ENCODE data around the gene SUPT5H.
"Not testable (repeated sequence)": the region's sequence is repeated elsewhere in the genome, so short reads cannot be mapped to it uniquely, and the experiment has no call there.

The SUPT5H gene

DNA sequence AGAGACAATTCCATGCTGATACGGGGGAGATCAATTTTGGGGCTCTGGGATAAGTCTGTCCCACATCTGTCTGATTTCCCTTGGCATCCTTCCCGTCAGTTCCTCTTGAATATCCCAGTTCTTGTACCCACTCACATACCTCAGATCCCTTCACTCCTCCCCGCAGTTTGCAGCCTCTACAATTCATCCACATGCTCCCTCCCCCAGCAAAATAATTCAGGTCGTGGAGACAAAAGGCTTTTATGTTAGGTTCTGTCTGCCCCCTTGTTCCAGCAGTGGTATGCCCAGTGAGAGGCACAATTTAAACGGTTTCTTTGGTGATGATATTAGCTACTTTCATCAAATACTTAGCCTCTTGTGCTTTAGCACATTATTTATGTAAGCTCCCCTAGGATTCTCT lies 19.2 kb upstream of the SUPT5H start:
- DNase-seq, result no peak

DNA sequence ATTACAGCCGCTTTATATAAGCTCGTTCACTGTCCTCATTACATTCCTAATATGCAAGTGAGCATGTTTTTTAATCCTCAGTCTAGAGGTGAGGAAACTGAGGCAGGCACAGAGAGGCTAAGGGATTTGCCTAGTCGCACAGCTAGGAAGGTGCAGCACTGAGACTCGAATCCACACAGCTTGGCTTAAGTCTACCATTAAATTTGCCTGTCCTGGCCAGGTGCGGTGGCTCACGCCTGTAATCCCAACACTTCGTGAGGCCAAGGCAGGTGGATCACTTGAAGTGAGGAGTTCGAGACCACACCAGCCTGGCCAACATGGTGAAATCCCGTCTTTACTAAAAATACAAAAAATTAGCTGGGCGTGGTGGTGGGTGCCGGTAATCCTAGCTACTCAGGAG lies 17.7 kb upstream of the SUPT5H start:
- DNase-seq, result no peak

DNA sequence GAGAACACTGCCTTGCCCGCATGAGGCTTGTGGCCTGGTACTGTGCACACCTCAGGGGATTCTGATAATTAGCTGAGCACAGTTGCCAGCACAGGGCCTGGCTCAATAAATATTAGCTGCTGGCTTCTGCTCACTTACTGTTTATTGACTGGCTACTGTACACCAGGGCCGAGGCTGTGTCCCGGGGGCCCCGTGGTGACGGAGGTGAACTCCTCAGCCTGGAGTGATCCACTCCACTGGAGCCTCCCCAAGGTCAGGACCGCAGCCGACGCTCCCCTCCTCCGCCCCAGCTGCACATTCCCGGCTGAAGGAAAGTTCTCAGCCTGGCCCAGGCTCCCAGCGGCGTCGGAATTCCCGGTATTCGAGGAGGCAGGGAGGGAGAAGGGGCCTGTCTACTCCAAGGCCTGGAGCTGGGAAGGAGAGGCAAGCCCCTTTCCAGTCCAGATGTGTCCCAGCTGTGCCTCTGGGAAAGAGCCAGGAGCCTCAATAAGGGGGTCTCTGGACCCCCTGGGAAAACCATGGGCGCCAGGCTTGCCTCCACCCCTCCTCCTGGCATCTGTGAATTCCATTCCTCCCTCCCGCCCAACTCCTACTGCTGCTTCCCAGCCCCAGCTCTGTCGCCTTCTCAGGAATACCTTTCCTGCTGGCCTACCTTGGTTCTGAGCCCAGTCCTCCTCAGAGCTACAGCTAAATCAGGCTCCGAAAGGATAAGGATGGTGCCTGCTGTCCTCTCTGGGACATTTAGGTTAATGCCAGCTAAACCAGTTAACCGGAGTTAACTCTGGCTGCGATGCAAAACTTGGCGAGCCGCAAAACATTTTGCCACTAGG lies 16.9 kb upstream of the SUPT5H start:
- DNase-seq, result no peak

DNA sequence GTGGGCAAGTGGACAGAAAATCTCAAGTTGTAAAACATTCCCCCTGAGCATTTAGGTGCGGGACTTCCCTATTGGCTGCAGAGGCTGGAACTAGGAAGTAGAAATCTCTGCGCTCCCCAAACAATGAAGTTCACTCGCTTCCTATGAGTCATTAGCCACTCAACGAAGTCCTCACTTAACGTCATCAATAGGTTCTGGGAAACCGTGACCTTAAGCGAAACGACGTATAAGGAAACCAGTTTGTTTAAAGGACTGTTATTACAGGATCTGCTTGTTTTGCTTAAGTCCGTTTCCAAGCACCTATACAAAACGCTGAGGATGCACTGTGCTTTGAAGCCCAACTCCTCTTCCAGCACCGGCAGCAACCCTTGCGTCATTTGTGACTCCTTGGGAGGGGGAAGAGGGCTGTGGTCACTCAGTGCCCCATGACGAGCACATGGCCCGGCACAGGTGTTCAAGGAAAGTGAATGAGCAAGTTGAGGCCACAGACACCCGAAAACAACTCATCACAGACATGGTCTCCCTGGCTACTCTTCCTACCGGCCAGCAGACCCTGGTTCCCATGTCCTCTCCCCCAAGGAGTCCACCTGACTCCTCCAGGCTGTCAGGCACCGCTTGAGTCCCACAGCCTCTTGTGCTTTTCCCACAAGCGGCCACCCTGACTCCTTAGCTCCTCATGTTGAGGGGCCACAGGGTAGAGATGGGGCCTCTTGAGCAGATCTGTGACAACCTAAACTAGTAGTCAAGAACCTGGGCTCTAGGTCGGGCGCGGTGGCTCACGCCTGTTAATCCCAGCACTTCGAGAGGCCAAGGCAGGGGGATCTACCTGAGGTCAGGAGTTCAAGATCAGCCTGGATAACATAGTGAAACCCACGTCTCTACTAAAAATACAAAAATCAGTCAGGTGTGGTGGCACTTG lies 14.4 kb upstream of the SUPT5H start:
- DNase-seq, result no peak

DNA sequence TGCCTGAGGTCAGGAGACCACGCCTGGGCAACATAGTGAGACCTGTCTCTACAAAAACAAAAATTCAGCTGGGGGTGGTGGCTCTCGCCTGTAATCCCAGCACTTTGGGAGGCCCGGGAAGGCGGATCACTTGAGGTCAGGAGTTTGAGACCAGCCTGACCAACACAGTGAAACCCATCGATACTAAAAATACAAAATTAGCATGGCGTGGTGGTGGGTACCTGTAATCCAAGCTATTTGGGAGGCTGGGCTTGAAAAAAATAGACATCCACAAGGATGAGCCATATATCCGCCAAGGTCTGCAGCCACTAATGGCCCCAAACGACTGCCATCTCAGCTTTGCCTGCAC lies 12.7 kb upstream of the SUPT5H start:
- no peak for DNase-seq

DNA sequence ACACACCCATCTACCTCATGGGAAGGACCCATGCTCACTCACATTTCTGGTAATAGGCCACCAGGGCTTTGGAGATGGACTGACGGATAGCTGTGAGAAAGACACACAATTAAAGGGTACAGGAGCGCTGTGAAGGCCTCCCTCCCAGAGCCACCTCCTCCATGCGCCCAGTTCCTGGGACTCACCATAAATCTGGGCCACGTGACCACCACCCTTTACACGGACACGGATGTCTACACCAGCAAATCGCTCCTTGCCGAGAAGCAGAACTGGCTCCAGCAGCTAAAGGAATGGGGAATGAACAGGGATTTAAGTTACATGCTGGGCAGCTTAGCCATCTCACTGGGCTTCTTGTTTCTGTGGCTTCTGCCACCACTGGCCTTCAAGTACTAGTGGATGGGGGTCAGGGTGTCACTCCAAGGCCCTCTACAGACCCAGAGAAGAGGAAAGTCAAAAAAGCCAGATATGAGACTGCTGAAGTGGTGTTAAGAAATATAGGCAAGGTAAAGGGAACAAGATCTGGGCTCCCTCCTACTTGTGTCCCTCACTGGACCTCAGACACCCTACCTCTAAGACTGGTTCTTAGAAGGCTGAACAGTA lies 11.8 kb upstream of the SUPT5H start:
- DNase-seq, result no peak

DNA sequence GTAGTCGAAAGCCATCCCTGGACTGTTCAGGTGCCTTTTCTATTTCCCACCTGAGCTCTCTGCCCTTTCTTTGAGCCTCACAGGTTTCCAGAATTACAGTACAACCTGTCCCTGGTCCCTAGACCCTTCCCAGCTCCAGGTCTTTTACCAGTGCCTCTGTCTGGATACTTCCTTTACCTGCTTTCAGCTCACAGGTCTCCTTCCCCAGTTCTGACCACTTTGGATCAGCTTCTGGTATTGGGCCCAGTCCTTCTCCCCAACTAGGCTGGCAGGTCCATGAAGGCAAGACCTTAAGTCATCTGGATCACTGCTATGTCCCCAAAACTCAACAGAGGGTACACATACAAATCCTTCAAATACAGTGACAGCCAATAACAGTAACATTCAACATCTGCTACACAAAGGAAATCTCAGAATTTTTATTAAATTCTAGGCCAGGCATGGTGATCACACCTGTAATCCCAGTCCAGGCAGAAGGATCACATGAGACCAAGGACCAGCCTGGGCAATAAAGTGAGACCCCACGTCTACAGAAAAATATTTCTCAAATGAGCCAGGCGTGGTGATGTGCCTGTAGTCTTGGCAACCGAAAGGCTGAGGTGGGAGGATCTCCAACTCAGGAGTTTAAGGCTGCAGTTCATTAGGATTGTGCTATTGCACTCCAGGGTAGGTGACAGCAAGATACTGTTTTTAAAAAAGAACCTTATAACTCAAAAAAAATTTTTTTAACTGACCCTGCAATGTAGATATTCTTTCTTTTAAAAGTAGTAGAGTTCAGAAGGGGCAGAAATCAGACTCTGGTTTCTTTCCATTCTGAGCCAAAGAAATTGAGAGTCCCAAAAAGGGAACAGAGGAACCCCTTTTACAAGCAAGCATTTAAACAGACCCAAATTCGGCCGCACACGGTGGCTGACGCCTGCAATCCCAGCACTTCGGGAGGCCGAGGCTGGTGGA lies 11.0 kb upstream of the SUPT5H start:
- no peak for DNase-seq

DNA sequence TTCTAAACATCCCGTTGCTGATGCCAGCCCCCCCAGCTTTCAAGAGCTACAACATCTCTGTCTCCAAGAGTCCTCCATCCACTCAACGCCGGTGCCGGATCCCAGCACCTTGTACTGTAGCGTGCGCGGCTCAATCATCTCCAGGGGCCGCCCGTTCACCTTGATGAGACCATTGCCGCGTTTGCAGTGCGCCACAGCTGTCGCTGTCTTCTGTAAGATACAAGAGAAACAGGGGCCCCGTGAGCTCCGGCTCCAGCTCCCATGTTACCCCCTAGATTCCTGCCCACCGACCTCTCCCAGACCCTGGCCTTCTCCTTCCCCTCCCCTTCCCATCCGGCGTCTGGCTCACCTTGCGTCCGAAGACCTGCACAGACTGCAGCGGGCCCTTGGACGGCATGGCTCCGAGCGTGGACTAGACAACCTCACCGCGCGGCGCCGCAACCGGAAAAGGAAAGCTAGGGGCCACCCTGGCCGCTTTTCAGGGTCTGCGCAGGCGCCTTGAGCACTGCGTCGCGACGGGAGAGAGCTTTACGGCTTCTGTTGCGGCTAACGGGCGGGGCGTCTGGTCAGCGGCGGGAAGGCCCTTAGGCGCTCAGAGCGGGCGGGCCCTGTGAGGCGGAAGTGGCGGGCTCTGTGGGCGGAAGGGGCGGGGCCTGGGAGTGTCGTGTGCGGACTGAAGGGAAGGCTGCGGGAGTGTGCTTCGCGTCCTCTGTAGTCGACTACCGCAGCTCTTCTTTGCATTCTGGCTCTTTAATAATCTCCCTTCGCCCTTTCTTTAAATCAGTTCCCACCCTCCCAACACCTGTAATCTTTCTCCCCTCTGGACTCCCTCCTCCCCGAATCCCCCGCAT lies 9.7 kb upstream of the SUPT5H start, which contains the start of gene RPS16:
Gene RPS16, minus strand, starts transcription at position 451 of the 851 bp plus-strand sequence. Its CDS starts 54 bp downstream, at position 397.
- DNase-seq, result peak; percentile 99

DNA sequence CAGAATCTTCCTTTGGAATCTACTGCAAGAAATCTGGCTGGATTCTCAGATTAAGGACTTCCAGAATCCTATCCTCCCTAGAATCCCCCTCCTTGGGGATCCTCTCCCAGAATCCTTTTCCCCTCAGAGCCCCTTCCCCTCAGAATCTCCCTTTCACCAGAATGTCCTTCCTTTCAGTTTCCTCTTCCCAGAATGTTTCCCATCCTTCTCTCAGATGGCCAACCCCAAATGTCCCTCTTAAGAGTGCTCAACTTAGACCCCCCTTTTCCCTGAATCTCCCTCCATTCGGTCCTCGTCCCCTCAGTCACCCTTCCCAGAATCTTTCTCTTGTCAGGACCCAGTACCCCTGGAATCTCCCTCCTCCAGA lies 9.0 kb upstream of the SUPT5H start:
- DNase-seq, result no peak

DNA sequence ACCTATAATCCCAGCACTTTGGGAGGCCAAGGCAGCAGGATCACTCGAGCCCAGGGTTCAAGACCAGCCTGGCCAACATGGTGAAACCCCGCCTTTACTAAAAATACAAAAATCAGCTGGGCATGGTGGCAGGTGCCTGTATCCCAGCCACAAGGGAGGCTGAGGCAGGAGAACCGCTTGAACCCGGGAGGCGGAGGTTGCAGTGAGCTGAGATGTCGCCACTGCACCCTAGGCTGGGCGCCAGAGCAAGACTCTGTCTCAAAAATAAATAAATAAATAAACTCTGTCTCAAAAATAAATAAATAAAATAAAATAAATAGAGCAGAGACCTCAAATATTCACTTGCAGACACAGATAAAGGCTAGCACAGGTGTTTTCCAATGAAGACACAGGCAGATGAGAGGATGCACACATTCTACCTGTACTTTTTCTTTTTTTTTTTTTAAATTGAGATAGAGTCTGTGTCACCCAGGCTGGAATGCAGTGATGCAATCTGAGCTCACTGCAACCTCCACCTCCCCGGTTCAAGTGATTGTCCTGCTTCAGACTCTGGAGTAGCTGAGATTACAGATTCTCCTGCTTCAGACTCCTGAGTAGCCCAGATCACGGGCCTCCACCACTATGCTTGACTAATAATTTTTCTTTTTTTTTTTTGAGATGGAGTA lies 7.0 kb upstream of the SUPT5H start:
- DNase-seq, result no peak

DNA sequence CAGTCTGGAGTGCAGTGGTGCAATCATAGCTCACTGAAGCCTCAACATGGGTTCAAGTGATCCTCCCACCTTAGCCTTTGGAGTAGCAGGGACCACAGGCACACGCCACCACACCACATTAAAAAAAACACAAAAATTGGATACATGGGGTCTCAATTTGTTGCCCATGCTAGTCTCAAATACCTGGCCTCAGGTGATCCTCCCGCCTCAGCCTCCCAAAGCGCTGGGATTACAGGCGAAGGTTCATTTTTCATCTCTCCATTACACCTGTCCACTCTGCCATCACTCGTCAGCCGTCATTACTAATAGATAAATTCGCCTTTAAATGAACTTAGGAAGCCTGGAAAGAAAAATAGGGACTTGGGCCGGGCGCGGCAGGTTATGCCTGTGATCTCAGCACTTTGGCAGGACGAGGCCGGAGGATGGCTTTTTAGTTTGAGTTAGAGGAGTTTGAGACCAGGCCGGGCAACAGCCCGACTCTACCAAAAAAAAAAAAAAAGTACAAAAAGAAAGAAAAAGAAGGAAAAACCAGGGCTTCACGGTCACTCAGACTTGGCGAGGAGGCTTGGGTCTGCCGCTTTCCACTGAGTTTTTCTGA lies 685 bp upstream of the SUPT5H start:
- peak; percentile 35 for DNase-seq

DNA sequence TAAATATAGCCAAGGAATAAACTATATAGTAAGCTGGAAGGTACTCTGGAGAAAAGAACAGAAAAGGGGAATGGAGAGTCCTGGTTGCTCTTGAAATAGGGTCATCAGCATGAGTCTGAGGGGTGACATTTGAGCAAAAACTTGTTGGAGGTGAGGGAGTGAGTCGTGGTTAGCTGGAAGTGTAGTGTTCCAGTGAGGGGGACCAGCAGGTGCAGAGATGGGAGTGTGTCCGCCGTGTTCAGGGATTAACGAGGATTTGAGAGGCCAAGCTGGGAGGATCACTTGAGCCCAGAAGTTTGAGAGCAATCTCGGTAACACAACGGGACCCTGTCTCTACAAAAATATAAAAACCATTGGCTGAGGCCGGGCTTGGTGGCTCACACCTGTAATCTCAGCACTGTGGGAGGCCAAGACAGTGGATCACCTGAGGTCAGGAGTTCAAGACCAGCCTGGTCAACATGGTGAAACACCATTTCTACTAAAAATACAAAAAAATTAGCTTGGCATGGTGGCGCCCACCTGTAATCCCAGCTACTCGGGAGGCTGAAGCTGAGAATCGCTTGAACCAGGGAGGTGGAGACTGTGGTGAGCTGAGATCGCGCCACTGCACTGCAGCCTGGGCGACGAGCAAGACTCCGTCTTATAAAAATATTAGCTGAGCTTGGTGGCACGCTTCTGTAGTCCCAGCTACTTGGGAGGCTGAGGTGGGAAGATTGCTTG lies 1.1 kb downstream of the SUPT5H start:
- no peak for DNase-seq

DNA sequence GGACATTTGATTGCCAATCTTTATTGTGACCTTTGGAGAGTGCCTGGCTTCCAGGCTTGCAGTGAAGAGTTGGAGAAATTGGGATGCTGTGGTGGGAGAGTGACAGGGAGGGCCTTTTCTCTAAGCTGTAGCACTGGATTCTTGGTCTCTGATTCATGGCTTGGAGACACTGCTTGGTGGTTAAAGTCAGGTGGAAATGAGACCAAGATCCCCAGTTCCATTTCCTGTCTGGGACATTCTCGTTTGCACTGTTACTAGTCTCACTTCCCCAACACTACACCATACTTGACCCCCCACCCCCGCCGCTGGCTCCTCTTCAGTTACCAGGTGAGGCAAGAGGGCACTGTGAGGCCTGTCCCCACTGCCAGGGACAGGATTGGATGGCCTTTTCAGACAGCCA lies 2.9 kb downstream of the SUPT5H start:
- DNase-seq, result no peak

DNA sequence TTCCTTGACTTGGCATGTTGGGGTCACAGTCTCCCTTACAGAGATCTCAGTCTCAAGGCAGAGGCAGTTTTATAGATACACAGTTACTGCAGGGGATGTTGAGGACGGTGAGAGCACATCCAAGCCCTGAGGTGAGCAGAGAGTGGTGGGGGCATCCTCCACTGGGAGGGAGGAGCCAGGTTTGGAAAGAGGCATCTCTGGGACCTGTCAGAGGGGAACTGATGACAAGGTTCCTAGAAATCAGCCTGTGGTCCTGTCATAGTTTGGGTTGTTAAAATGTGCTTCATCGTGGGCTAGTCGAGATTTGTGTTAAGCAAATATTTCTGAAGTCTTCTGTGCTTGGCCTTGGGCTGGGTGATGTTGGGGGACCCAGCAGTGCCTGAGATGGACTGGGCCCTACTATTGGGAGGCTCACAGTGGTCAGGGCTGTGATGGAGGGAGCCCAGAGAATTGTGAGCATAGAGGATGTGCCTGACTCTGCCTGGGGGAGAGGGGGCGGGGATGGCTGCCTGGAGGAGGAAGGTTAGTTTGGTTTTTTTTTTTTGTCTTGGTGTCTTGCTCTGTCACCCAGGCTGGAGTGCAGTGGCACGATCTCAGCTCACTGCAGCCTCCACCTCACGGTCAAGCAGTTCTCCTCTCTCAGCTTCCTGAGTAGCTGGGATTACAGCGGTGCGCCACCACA lies 3.9 kb downstream of the SUPT5H start:
- no peak for DNase-seq

DNA sequence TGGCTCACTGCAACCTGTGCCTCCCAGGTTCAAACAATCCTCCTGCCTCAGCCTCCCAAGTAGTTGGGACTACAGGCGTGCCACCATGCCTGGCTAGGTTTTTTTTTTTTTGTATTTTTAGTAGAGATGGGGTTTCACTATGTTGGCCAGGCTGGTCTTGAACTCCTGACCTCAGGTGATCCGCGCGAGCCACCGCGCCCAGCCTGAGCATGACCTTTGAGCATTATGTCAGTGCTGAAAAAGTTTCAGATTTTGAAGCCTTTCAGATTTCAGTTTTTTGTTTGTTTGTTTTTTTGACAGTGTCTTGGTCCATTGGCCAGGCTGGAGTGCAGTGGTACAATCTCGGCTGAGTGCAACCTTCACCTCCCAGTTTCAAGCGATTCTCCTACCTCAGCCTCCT lies 5.9 kb downstream of the SUPT5H start:
- DNase-seq, result not testable (repeated sequence)

DNA sequence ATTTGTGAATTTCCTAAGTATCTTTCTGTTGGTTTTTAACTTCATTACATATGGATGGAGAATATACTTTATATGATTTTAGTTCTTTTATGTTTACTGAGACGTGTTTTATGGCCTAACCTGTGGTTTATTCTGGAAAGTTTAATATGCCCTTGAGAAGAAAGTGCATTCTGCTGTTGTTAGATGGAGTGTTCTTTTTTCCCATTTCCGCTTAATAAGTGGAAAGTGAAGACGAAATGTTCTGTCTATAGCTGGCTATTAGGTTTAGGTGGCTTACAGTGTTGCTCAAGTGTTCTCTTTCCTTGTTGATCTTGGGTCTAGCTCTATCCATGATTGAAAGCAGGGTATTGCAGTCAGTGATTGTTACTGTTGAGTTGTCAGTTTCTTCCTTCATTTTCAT lies 18.0 kb downstream of the SUPT5H start:
- no peak for DNase-seq

DNA sequence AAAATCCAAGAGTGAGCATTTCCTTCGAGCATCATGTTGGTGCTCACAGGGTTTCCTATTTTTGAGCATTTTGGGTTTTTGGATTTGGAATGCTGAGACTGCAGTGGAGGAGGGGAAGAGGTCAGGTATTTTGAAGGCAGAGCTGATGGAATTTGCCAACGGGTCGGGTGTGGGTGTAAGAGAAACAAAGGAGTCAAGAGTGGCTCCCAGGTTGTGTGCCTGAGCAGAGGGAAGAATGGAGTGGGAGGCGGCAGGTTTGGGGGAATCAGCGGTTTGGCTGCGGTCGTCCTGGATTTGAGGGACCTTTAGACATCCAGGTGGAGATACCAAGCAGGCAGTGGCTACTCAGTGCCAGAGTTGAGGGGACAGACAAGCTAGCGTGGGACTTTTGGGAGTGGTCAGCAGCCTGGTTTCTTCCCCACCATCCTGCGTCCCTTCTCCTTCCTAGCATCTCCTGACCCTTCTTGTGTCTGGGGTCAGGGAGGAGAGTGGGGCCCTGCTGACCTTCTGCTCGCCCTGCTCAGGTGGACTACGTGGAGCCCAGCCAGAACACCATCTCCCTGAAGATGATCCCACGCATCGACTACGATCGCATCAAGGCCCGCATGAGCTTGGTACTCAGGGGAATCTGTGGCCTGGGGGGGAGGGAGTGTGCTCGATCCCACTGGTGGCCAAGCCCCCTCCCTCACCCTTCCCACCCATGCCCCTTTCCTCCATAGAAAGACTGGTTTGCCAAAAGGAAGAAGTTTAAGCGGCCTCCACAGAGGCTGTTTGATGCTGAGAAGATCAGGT lies 20.8 kb downstream of the SUPT5H start:
- no peak for DNase-seq

DNA sequence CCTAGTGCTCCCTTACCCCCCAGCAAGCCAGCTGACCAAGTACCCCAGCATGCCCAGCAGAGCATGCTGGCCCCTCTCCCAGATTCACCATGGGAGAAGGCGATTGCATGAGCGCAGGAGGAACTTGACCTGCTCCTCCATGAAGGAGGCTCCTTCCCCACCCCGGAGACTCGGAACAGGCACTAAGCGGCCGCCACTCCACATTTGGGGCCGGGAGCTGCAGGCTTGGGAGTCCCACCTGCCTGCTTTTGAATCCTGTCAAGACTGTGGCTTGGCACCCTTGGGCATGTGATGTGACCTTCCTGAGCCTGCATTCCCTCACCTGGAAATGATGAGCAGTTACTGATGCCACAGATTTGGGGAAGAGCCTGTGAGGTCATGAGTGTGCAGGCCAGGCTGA lies 22.6 kb downstream of the SUPT5H start:
- no peak for DNase-seq
